ENCODE measurements around the gene TPP2. TPM values are rescaled to one million over a fixed set of nuclear protein-coding genes. Genes with fewer than 3 reads are reported as not detected.

The TPP2 gene
- total RNA-seq, 2 experiments from 2014 or later: 51.9 to 54.7 TPM

DNA sequence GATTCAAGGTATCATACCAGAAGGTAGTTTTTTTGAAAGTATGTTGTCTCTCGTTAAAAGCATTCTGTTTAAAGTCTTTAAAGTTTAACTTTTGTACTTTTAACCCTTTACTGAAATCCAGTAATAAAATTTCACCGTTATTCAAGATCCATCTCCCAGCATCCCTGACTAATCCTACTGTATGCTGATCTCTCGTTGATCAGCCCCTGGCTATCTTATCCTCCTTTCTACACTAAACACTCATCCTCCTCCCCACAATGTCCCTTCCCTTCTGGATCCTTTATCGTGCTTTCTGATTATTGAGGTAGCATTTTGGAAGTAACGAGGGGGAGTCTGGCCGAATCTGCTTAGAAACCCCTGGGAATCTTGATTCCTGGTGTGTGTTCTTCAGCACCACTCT lies 1.3 kb downstream of the TPP2 start:
- peaks cover 17% of the 10 kb centered on the region for H3K36me3 Mint-ChIP-seq (ENCODE audit: low read depth)
- H3K4me3 Mint-ChIP-seq: peak overlapping the region; percentile 98
- H3K27me3 Mint-ChIP-seq (ENCODE audit: low read depth): no peaks in the 10 kb centered on the region
- no peaks in the 10 kb centered on the region for H3K9me3 Mint-ChIP-seq
- H3K4me1 Mint-ChIP-seq (ENCODE audit: low read depth): peaks cover 58% of the 10 kb centered on the region
- DNase-seq: no peak
- CTCF ChIA-PET: no interaction called here
- intact Hi-C loops (cut with micrococcal nuclease): loop anchor here (2.0 to 10.0 kb wide), 2 partner anchors 15 to 1923 kb away; partner anchors contain the start of gene TMTC4
- H3K27ac Mint-ChIP-seq: peak overlapping the region; percentile 94

- H3K9me3 Mint-ChIP-seq: no peaks in the 10 kb centered on the region
- H3K36me3 Mint-ChIP-seq (ENCODE audit: low read depth): peaks cover 29% of the 10 kb centered on the region
- peak; percentile 20 for DNase-seq
- H3K4me3 Mint-ChIP-seq: peak overlapping the region; percentile 57
- intact Hi-C loops (cut with micrococcal nuclease): loop anchor here (2.0 to 10.0 kb wide), 2 partner anchors 13 to 1925 kb away; partner anchors contain the start of gene TMTC4
- peaks cover 67% of the 10 kb centered on the region for H3K4me1 Mint-ChIP-seq (ENCODE audit: low read depth)
- peak overlapping the region; percentile 57 for H3K27ac Mint-ChIP-seq
- CTCF ChIA-PET: no interaction called here
- no peaks in the 10 kb centered on the region for H3K27me3 Mint-ChIP-seq (ENCODE audit: low read depth)
These were observed 2.7 kb downstream of the TPP2 start for GRCh38 chr13:102599426-102600012.

DNA sequence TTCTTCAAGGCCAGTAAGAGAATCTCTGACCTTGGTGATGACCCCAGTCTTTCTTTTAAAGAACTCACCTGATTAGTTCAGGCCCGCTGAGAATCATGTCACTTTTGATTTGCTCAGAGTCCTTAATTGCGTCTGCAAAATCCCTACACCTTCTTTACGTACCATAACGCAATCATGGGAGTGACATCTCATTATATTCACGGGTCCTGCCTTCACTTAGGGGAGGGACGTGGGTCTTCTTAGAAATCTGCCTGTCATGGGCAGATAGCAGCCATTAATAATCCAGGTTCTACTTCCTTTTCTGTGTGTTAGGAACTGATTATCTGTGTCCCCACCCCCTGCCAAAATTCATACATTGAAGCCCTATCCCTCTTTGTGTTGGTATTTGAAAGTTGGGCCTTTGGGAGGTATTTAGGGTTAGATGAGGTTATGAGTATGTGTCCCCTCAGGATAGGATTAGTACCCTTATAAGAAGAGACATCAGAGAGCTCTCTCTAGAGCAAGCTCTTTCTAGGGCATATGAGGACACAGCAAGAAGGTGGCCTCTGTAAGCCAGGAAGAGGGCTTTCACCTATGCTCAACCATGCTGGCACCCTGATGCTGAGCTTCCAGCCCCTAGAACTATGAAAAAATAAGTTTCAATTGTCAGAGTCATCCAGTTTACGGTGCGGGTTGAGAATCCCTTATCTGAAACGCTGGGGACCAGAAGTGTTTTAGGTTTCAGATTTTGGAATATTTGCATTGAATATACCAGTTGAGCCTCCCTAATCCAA lies 9.9 kb downstream of the TPP2 start:
- peaks cover 50% of the 10 kb centered on the region for H3K36me3 Mint-ChIP-seq (ENCODE audit: low read depth)
- no peaks in the 10 kb centered on the region for H3K9me3 Mint-ChIP-seq
- intact Hi-C loops (cut with micrococcal nuclease): no loop called here
- no peak overlapping the region for H3K4me3 Mint-ChIP-seq
- H3K27me3 Mint-ChIP-seq (ENCODE audit: low read depth): no peaks in the 10 kb centered on the region
- H3K27ac Mint-ChIP-seq: no peak overlapping the region
- no peak for DNase-seq
- peaks cover 64% of the 10 kb centered on the region for H3K4me1 Mint-ChIP-seq (ENCODE audit: low read depth)
- CTCF ChIA-PET: interaction anchor here (2.3 kb wide), 1 partner anchor 10 kb away, joined by 5 read pairs; the partner anchor contains the start of gene TPP2

DNA sequence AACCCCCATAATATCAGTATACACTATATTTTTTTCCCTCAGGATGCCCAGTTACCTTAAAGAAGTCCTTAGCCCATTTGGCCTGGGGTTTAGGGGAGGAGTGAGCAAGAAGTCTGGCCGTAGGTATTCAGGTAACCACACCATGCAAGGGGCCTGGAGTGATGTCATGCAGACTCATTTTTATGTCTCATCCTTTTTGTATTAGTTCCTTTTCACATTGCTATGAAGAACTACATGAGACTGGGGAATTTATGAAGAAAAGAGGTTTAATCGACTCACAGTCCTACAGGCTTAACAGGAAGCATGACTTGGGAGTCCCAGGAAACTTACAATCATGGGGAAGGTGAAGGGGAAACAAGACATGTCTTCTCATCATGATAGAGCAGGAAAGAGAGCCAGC lies 12.2 kb downstream of the TPP2 start:
- no peak overlapping the region for H3K4me3 Mint-ChIP-seq
- H3K4me1 Mint-ChIP-seq (ENCODE audit: low read depth): peaks cover 51% of the 10 kb centered on the region
- CTCF ChIA-PET: no interaction called here
- H3K27ac Mint-ChIP-seq: peak overlapping the region; percentile 86
- H3K9me3 Mint-ChIP-seq: no peaks in the 10 kb centered on the region
- H3K27me3 Mint-ChIP-seq (ENCODE audit: low read depth): no peaks in the 10 kb centered on the region
- H3K36me3 Mint-ChIP-seq (ENCODE audit: low read depth): peaks cover 43% of the 10 kb centered on the region
- DNase-seq: peak; percentile 9
- intact Hi-C loops (cut with micrococcal nuclease): no loop called here

GRCh38 chr13:102609696-102610095 lies 12.9 kb downstream of the TPP2 start:
- H3K4me3 Mint-ChIP-seq: no peak overlapping the region
- H3K36me3 Mint-ChIP-seq (ENCODE audit: low read depth): peaks cover 44% of the 10 kb centered on the region
- H3K4me1 Mint-ChIP-seq (ENCODE audit: low read depth): peaks cover 47% of the 10 kb centered on the region
- peak; percentile 25 for DNase-seq
- CTCF ChIA-PET: no interaction called here
- intact Hi-C loops (cut with micrococcal nuclease): no loop called here
- H3K27ac Mint-ChIP-seq: peak overlapping the region; percentile 65
- no peaks in the 10 kb centered on the region for H3K27me3 Mint-ChIP-seq (ENCODE audit: low read depth)
- no peaks in the 10 kb centered on the region for H3K9me3 Mint-ChIP-seq

- H3K9me3 Mint-ChIP-seq: no peaks in the 10 kb centered on the region
- no peaks in the 10 kb centered on the region for H3K27me3 Mint-ChIP-seq (ENCODE audit: low read depth)
- intact Hi-C loops (cut with micrococcal nuclease): no loop called here
- peaks cover 37% of the 10 kb centered on the region for H3K36me3 Mint-ChIP-seq (ENCODE audit: low read depth)
- no peak overlapping the region for H3K4me3 Mint-ChIP-seq
- no peak for DNase-seq
- CTCF ChIA-PET: no interaction called here
- no peak overlapping the region for H3K27ac Mint-ChIP-seq
- peaks cover 42% of the 10 kb centered on the region for H3K4me1 Mint-ChIP-seq (ENCODE audit: low read depth)
These were observed 13.6 kb downstream of the TPP2 start for GRCh38 chr13:102610296-102610895.

DNA sequence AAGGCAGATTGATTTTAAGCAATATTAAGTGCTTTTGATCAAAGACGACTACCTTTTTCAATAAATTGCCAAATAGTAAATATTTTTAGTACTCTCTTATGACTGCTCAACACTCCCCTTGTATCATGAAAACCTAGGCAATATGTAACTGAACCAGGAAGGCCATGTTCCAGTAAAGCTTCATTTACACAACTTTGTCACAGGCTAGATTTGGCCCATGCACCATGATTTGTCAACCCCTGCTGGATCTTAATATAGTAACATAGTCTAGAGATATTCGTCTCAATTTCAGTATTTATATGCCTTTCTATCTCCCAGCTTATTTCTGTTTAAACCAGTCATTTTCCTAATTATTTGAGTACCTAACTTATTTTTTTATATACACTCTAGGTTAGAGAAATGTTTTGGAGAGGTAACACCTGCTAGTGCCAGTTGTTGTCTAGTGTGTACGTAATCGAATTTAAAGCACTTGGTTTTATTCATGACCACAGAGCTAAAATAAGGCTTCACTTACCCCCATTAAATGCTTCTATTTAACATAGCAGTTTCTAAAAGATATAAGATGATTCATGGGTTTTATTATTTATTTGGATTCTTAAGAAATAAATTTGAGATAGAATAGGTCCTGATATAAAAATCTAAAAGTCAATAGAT lies 21.0 kb downstream of the TPP2 start:
- Mint-ChIP-seq H3K27ac (no peak overlapping the region), H3K36me3 (ENCODE audit: low read depth) (peaks cover 27% of the 10 kb centered on the region), H3K4me1 (ENCODE audit: low read depth) (peaks cover 7% of the 10 kb centered on the region), H3K4me3 (no peak overlapping the region), H3K9me3 (no peaks in the 10 kb centered on the region), H3K27me3 (ENCODE audit: low read depth) (no peaks in the 10 kb centered on the region)
- intact Hi-C loops (cut with micrococcal nuclease): no loop called here
- DNase-seq: no peak
- CTCF ChIA-PET: interaction anchor here (0.8 kb wide), 1 partner anchor 96 kb away, joined by 3 read pairs; no protein-coding TSS in a partner anchor

DNA sequence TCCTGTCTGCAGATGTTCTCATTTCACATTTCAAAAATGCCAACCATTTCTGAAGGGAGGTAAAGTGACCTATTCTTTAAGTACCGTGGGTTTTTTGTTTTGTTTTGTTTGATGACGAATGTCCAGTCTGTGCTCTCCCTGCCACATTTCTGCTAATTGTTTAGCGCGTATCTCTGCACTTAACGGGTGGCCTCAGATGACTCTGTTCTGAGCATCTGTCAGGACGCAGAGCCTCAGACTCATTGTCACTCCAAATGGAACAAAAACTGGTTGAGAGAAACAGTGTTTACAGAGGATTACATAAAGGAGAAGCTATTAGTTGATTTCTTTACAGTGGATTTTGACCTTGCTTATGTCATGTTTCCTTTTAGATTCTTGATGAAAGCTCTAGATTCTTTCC lies 23.7 kb downstream of the TPP2 start:
- Mint-ChIP-seq H3K27me3 (ENCODE audit: low read depth) (no peaks in the 10 kb centered on the region), H3K9me3 (no peaks in the 10 kb centered on the region), H3K4me3 (no peak overlapping the region), H3K36me3 (ENCODE audit: low read depth) (peaks cover 23% of the 10 kb centered on the region), H3K4me1 (ENCODE audit: low read depth) (no peaks in the 10 kb centered on the region), H3K27ac (no peak overlapping the region)
- intact Hi-C loops (cut with micrococcal nuclease): no loop called here
- DNase-seq: no peak
- CTCF ChIA-PET: no interaction called here

DNA sequence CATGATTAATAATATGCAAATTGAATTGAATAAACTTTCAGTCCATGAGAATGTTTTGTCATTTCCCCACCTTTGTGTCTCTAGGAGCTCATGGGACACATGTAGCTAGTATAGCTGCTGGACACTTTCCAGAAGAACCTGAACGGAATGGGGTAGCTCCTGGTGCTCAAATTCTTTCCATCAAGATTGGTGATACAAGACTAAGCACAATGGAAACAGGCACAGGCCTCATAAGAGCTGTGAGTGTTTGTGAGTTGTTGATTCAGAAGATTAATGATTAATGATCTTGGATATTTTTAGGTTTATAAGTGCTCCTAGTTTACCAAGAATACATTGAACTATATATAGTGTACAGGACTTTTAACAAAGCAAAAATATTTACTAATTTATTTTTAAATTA lies 30.1 kb downstream of the TPP2 start:
- Mint-ChIP-seq H3K4me1 (ENCODE audit: low read depth) (no peaks in the 10 kb centered on the region), H3K4me3 (no peak overlapping the region), H3K36me3 (ENCODE audit: low read depth) (peaks cover 19% of the 10 kb centered on the region), H3K9me3 (no peaks in the 10 kb centered on the region), H3K27ac (no peak overlapping the region), H3K27me3 (ENCODE audit: low read depth) (no peaks in the 10 kb centered on the region)
- intact Hi-C loops (cut with micrococcal nuclease): no loop called here
- CTCF ChIA-PET: interaction anchor here (1.0 to 1.7 kb wide), 2 partner anchors 12 to 35 kb away, joined by 3 to 5 read pairs; no protein-coding TSS in a partner anchor
- no peak for DNase-seq

DNA sequence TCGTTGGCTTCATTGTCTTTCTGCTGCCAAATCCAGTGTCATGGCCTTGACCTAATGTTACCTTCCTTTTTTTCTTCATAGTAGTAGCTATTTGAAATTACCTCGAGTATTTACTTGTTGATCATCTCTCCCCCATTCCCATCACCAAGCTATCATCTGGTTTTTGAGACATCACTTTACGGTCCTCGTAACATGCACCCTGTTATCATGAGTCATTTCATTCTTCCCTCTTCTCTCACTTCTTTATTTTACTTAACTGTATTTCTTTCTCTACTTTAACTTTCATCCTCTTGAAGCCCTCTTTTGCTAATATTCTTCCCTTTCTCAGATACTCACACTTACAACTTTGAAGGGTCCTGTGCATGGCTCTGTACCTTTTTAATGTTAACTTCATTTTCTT lies 31.8 kb downstream of the TPP2 start:
- DNase-seq: no peak
- Mint-ChIP-seq H3K27ac (no peak overlapping the region), H3K4me3 (no peak overlapping the region), H3K27me3 (ENCODE audit: low read depth) (no peaks in the 10 kb centered on the region), H3K36me3 (ENCODE audit: low read depth) (peaks cover 22% of the 10 kb centered on the region), H3K9me3 (no peaks in the 10 kb centered on the region), H3K4me1 (ENCODE audit: low read depth) (no peaks in the 10 kb centered on the region)
- CTCF ChIA-PET: no interaction called here
- intact Hi-C loops (cut with micrococcal nuclease): no loop called here

GRCh38 chr13:102631198-102631597 lies 34.4 kb downstream of the TPP2 start:
- CTCF ChIA-PET: no interaction called here
- Mint-ChIP-seq H3K4me3 (no peak overlapping the region), H3K9me3 (no peaks in the 10 kb centered on the region), H3K27ac (no peak overlapping the region), H3K36me3 (ENCODE audit: low read depth) (peaks cover 36% of the 10 kb centered on the region), H3K4me1 (ENCODE audit: low read depth) (no peaks in the 10 kb centered on the region), H3K27me3 (ENCODE audit: low read depth) (no peaks in the 10 kb centered on the region)
- DNase-seq: no peak
- intact Hi-C loops (cut with micrococcal nuclease): no loop called here

- Mint-ChIP-seq H3K9me3 (no peaks in the 10 kb centered on the region), H3K36me3 (ENCODE audit: low read depth) (peaks cover 44% of the 10 kb centered on the region), H3K27me3 (ENCODE audit: low read depth) (no peaks in the 10 kb centered on the region), H3K4me1 (ENCODE audit: low read depth) (peaks cover 9% of the 10 kb centered on the region), H3K4me3 (no peak overlapping the region), H3K27ac (no peak overlapping the region)
- intact Hi-C loops (cut with micrococcal nuclease): no loop called here
- no peak for DNase-seq
- CTCF ChIA-PET: interaction anchor here (0.6 to 1.2 kb wide), 2 partner anchors 12 to 138 kb away, joined by 3 read pairs; no protein-coding TSS in a partner anchor
These were observed 42.0 kb downstream of the TPP2 start for GRCh38 chr13:102638741-102639140.
